Hepatocyte (in vitro differentiated cells): ENCODE measurements around the gene EXOC6B. TPM values are rescaled to one million over a fixed set of nuclear protein-coding genes. Genes with fewer than 3 reads are reported as not detected.

Experiments used
- DNase-seq: peaks from one replicate; pipeline ENCODE4 v3.0.0-alpha.2; 2016; ENCODE audit warnings: low spot score
- H2AFZ ChIP-seq: fragments of 200-600 bp; sonication (generic); 2 replicates; pipeline ENCODE4 v1.6.0; 2016; ENCODE audit warnings: antibody characterized with exemption, mild to moderate bottlenecking
- H3K27ac ChIP-seq: fragments of 200-600 bp; sonication (generic); 2 replicates; pipeline ENCODE4 v1.5.1; 2016; ENCODE audit warnings: mild to moderate bottlenecking
- H3K27me3 ChIP-seq: fragments of 200-600 bp; sonication (generic); 2 replicates; pipeline ENCODE4 v1.6.1; 2016
- H3K36me3 ChIP-seq: fragments of 200-600 bp; sonication (generic); replicated peaks from 2 replicates; pipeline ENCODE4 v1.5.1; 2016; ENCODE audit warnings: low read depth; ENCODE audit not compliant: insufficient read depth
- H3K4me1 ChIP-seq: fragments of 200-600 bp; sonication (generic); 2 replicates; pipeline ENCODE4 v1.5.1; 2016; ENCODE audit warnings: mild to moderate bottlenecking, moderate library complexity; ENCODE audit not compliant: insufficient read depth
- H3K4me2 ChIP-seq: fragments of 200-600 bp; sonication (generic); 2 replicates; pipeline ENCODE4 v1.6.0; 2016
- H3K4me3 ChIP-seq: fragments of 200-600 bp; sonication (generic); 2 replicates; pipeline ENCODE4 v1.5.1; 2016; ENCODE audit warnings: mild to moderate bottlenecking
- H3K79me2 ChIP-seq: fragments of 200-600 bp; sonication (generic); 2 replicates; pipeline ENCODE4 v1.6.0; 2017; ENCODE audit warnings: mild to moderate bottlenecking
- H3K9me2 ChIP-seq: fragments of 200-600 bp; sonication (generic); replicated peaks from 2 replicates; pipeline ENCODE4 v1.6.0; 2017; ENCODE audit warnings: mild to moderate bottlenecking; ENCODE audit not compliant: insufficient read depth
- H3K9me3 ChIP-seq: fragments of 200-600 bp; sonication (generic); 2 replicates; pipeline ENCODE4 v1.5.1; 2016; ENCODE audit warnings: low read depth, mild to moderate bottlenecking
- H4K20me1 ChIP-seq: fragments of 200-600 bp; sonication (generic); 2 replicates; pipeline ENCODE4 v1.6.0; 2016; ENCODE audit warnings: mild to moderate bottlenecking; ENCODE audit not compliant: insufficient read depth, poor library complexity, severe bottlenecking
- EZH2 ChIP-seq: fragments of 200-600 bp; sonication (generic); IDR thresholded peaks from 2 replicates; pipeline ENCODE4 v1.6.1; 2016; ENCODE audit warnings: antibody characterized with exemption, mild to moderate bottlenecking, borderline replicate concordance
- EZH2phosphoT487 ChIP-seq: fragments of 200-600 bp; sonication (generic); IDR thresholded peaks from one replicate; pipeline ENCODE4 v1.6.1; 2018; ENCODE audit warnings: antibody characterized with exemption, mild to moderate bottlenecking, low read depth, moderate library complexity; ENCODE audit not compliant: unreplicated experiment, severe bottlenecking
- WGBS: methylation state at CpG from one replicate; pipeline ENCODE4 v1.1.6; 2016; ENCODE audit warnings: low lambda C conversion rate; ENCODE audit errors: missing lambda C conversion rate; 5-methylcytosine and 5-hydroxymethylcytosine counted together
- polyA plus RNA-seq: library from polyadenylated mRNA; unstranded; fragments of >200 nt; fragmentation: Nextera tagmentation; extraction: Ambion mirVana; gene quantifications from 2 replicates; pipeline ENCODE4 v1.2.1, GENCODE V29; 2016
- total RNA-seq: library from RNA; depleted of rRNA; stranded (reverse); fragments of >200 nt; gene quantifications from 2 replicates; pipeline ENCODE4 v1.2.3, GENCODE V29; 2014
- TF ChIP-seq, protein P1 (sequence below): fragments of 200-600 bp; sonication (generic); IDR thresholded peaks from 2 replicates; pipeline ENCODE4 v1.5.1; 2016; ENCODE audit warnings: antibody characterized with exemption, mild to moderate bottlenecking; ENCODE audit not compliant: poor library complexity

The EXOC6B gene
- total and polyA plus RNA-seq, 2 experiments from 2014 or later = 11.8 to 36.2 TPM

DNA sequence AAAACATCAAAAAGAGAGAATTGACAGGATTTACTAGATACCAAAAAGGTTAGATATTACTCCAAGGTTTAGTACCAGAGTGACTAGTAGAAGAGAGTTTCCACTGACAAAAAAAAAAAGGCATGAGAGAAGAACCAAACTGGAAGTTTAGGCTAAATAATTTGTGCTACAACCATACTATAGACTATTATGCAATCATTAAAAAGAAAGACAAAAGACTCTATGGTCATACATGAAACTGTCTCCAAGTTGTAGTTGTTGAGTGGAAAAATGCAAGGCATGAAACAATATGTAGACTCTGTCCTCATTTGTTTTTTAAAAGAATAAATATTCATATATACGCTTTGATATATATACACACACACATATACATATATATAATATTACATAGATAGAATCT is 1.7 kb upstream of the EXOC6B start:
- peaks cover 9% of the 10 kb centered on the region for H3K4me1 ChIP-seq
- H3K4me3 ChIP-seq = no peak overlapping the region
- H3K79me2 ChIP-seq = peaks cover 23% of the 10 kb centered on the region
- WGBS = 91% methylated on average over 1 of the region's 1 CpG
- H2AFZ ChIP-seq = no peak overlapping the region
- TF ChIP-seq, protein P1, sequence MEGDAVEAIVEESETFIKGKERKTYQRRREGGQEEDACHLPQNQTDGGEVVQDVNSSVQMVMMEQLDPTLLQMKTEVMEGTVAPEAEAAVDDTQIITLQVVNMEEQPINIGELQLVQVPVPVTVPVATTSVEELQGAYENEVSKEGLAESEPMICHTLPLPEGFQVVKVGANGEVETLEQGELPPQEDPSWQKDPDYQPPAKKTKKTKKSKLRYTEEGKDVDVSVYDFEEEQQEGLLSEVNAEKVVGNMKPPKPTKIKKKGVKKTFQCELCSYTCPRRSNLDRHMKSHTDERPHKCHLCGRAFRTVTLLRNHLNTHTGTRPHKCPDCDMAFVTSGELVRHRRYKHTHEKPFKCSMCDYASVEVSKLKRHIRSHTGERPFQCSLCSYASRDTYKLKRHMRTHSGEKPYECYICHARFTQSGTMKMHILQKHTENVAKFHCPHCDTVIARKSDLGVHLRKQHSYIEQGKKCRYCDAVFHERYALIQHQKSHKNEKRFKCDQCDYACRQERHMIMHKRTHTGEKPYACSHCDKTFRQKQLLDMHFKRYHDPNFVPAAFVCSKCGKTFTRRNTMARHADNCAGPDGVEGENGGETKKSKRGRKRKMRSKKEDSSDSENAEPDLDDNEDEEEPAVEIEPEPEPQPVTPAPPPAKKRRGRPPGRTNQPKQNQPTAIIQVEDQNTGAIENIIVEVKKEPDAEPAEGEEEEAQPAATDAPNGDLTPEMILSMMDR = no peak
- no peak for TF ChIP-seq EZH2phosphoT487
- TF ChIP-seq EZH2 = no peak
- H3K27me3 ChIP-seq = no peaks in the 10 kb centered on the region
- H3K4me2 ChIP-seq = peak overlapping the region; percentile 31
- no peak overlapping the region for H3K27ac ChIP-seq
- no peaks in the 10 kb centered on the region for H4K20me1 ChIP-seq
- no peaks in the 10 kb centered on the region for H3K9me2 ChIP-seq
- no peaks in the 10 kb centered on the region for H3K9me3 ChIP-seq
- H3K36me3 ChIP-seq = no peaks in the 10 kb centered on the region
- no peak for DNase-seq

DNA sequence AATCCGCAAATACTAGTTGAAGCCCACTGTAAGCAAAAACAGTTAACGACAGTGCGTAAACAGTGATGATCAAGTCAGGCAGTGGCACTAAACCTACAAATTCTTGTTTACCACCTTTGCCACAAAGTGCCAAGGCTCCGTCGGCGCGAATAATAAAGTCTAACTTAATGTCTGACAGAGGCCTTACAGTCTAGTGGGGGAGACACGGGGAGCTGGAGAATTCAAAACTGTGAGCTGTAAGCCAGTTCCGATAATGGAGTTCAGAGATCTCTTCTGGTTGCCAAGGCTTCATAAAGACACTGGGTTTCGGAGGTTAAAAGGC is 284 bp upstream of the EXOC6B start:
- no peaks in the 10 kb centered on the region for H3K36me3 ChIP-seq
- H3K4me3 ChIP-seq = no peak overlapping the region
- no peaks in the 10 kb centered on the region for H3K27me3 ChIP-seq
- H3K27ac ChIP-seq = no peak overlapping the region
- H3K4me1 ChIP-seq = peaks cover 9% of the 10 kb centered on the region
- H3K4me2 ChIP-seq = peak overlapping the region; percentile 48
- WGBS = 67% methylated on average over 10 of the region's 10 CpGs
- H3K9me3 ChIP-seq = no peaks in the 10 kb centered on the region
- TF ChIP-seq, protein P1 = no peak
- no peak for TF ChIP-seq EZH2phosphoT487
- no peak for TF ChIP-seq EZH2
- no peaks in the 10 kb centered on the region for H3K9me2 ChIP-seq
- no peak overlapping the region for H2AFZ ChIP-seq
- H3K79me2 ChIP-seq = peaks cover 37% of the 10 kb centered on the region
- DNase-seq = no peak
- H4K20me1 ChIP-seq = no peaks in the 10 kb centered on the region

DNA sequence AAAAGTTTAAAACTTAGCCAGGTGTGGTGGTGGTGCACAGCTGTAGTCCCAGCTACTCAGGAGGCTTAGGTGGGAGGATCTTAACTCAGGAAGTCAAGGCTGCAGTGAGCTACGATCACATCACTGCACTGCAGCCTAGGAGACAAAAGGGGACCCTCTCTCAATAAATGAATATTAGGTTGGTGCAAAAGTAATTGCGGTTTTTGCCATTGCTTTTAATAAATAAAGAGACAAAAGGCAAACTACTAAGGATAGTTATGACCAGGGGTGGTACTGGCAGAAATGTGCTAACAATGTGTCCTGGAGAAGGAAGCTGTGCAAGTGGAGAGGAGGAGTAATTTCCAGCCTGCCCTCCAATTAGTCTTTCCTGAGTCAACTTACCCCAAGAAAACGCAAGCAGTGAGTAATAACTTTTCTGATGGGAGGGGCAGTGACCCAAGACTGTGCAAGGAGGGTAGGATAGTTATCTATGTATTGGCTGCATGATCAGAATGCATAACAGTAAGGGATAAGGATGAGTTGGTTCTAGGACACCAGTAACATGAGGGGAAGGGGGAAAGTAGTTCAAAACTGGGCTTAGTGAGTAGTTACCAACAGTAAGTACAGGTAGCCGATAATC is 1.5 kb downstream of the EXOC6B start:
- H2AFZ ChIP-seq = no peak overlapping the region
- peaks cover 9% of the 10 kb centered on the region for H3K4me1 ChIP-seq
- no peaks in the 10 kb centered on the region for H3K9me3 ChIP-seq
- H3K9me2 ChIP-seq = no peaks in the 10 kb centered on the region
- H4K20me1 ChIP-seq = no peaks in the 10 kb centered on the region
- 58% methylated on average over 4 of the region's 4 CpGs for WGBS
- peak; percentile 35 for DNase-seq
- peaks cover 53% of the 10 kb centered on the region for H3K79me2 ChIP-seq
- no peak for TF ChIP-seq EZH2
- H3K4me2 ChIP-seq = peak overlapping the region; percentile 93
- no peaks in the 10 kb centered on the region for H3K36me3 ChIP-seq
- peak overlapping the region; percentile 91 for H3K27ac ChIP-seq
- no peak overlapping the region for H3K4me3 ChIP-seq
- H3K27me3 ChIP-seq = no peaks in the 10 kb centered on the region

DNA sequence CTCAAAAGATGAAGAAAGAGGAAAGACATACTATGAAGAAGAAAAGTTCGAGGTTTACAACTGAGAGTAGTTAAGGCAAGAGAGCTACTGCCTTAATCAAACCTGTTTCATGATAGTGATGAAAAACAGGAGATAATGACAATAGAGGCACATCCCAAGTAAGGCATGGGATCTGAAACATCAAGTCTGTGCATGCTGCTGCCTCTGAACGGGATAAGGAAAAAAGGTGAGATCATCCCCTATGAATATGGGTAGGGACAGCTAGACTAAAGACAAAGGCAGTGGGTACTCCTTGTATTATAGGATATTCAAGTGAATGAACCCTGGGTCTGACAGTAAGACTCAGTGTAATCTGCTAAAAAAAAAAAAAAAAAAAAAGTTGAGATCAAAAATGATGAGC is 3.0 kb downstream of the EXOC6B start:
- Histone ChIP-seq H3K4me1 (peaks cover under 1% of the 10 kb centered on the region), H3K9me2 (no peaks in the 10 kb centered on the region), H4K20me1 (no peaks in the 10 kb centered on the region), H3K4me2 (peak overlapping the region; percentile 7), H3K36me3 (no peaks in the 10 kb centered on the region), H3K27ac (no peak overlapping the region), H3K9me3 (no peaks in the 10 kb centered on the region), H2AFZ (no peak overlapping the region), H3K27me3 (no peaks in the 10 kb centered on the region), H3K79me2 (peaks cover 66% of the 10 kb centered on the region), H3K4me3 (no peak overlapping the region)
- WGBS = 83% methylated on average over 2 of the region's 2 CpGs
- no peak for TF ChIP-seq EZH2
- no peak for DNase-seq
